GM21723 (cell line): ENCODE results near the gene PRKCE.

Experiments
- ATAC-seq: cut with Tn5 transposase; IDR thresholded peaks from one replicate; pipeline ENCODE4 v1.9.1; 2021; ENCODE audit warnings: mild to moderate bottlenecking, moderate library complexity; ENCODE audit not compliant: unreplicated experiment

PRKCE gene

DNA sequence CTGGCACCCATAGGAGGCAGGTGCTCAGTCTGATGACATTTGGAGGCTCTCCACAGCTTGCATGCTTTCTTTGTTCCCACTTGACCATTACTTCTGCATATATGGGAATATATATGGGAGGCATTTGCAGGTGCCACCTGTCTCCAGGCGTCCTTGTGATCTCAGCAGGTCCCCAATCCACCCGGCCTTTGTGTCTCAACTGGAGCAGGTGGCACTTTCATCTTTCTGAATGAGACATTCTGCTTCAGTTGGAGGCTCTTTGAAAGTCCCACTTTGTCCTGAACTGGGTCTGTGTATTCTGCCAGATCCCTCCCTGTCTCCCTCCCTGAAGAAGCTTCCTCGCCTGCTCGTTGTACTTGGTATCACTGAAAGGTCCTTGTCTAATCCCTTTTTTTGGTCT lies 327.6 kb downstream of the PRKCE start:
- no peak for ATAC-seq

- ATAC-seq, result no peak
Observed at GRCh38 chr2:45980161-45980865, 328.8 kb downstream of the PRKCE start.

GRCh38 chr2:45981384-45981930 lies 330.0 kb downstream of the PRKCE start:
- ATAC-seq, result no peak

- ATAC-seq, result no peak
Observed at GRCh38 chr2:45982096-45982495, 330.6 kb downstream of the PRKCE start.

DNA sequence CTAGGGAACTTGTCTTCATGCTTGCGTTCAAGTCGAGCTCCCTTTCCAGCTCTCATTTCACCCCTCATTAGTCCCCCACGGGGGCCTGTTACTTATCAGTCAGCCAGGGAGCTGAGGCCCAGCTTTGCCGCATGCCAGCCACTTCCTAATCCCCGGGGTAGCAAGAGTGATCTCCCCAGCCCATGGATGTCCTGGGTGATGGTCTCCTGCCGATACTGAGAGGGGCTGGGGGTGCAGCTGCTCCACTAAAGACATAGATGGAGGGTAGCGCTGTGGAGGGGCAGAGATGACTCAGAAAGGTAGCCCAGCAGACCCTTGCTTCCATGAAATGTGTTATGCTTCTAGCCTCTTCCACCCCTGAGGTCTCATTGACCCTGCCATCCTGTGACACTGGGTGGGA lies 331.7 kb downstream of the PRKCE start:
- ATAC-seq, result no peak

GRCh38 chr2:45984366-45984765 lies 332.9 kb downstream of the PRKCE start:
- ATAC-seq, result no peak

DNA sequence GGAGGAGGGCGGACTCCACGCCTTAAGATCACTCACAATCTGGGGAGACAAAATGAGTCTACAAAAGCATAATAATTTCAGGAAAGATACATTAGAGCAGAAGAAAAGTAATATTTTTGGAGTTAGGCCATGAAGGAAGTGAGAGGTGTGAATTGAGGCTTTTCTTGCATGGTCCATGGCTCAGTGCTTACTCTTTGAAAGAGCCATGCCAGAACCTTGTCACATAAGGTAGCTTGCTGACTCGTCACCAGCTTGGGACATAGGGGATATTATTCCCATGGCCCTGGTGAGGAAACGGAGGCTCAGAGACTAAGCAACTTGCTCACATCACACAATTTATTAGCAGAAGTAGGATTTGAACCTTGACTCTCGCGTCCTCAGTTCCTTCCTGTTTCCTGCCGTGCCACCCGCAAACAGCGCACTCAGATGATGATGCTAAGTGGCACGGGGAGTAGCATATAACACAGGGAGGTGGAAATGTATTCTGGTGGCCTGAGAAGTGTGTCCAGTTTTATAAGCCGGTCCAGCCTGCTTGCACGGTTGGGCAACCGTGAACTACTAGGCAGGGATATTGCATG lies 333.5 kb downstream of the PRKCE start:
- ATAC-seq, result no peak

DNA sequence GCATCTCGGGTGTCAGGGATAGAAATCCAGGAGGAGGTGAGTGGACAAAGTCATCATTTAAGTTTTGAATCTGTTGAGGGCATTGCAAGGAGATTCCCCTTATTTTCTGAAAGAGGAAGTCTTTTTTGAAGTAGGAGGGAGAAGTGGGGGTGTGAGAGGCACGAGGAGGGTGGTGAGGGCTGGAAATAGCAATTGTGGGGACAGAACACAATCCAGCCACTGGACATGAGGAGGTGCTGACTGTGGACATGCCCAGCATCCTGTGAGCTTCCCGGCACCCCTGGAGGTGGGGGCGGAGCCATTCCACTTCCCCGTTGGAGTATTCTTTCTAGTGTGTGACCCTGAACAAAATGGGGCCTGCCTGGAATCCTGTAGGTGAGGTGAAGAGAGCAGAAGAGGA lies 335.0 kb downstream of the PRKCE start:
- no peak for ATAC-seq

DNA sequence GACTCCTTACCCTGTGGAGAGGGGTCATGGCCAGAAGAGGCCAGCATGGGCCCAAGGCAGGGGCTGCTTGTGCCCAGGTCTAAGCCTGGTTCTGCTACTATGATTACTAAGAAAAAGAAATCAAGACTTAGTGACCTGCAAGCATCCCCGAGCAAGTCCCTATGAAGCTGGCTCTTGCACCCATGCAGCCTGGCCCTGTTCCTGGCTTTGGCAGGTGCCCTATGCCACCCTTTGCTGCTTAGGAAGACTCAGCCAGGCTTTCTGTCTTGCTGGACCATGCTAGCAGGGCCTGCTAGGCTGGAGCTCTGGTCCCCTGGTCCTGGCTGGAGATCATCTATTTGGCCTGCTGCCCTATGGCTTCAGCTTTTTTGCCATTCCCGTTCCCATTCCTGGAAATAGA lies 336.4 kb downstream of the PRKCE start:
- no peak for ATAC-seq

GRCh38 chr2:45988879-45989278 lies 337.4 kb downstream of the PRKCE start:
- ATAC-seq, result no peak

DNA sequence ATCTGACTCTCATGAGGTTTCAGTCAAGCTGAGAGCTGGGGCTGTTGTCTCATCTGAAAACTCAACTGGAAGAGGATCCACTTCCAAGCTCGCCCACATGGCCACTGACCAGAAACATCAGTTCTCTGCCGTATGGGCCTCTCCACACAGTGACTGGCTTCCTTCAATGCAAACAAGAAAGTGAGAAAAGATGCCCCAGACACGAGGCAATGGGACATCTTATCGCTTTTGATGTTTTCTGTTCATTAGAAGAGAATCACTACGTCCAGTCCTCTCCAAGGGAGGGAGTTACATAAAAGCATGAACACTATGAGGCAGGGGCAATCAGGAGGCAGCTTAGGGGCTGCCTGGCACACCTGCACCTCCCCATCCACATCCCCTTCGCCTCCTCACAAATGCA lies 338.7 kb downstream of the PRKCE start:
- ATAC-seq, result no peak

GRCh38 chr2:45992021-45992740 lies 340.7 kb downstream of the PRKCE start:
- ATAC-seq, result no peak

- ATAC-seq, result no peak
Observed at GRCh38 chr2:45992741-45993475, 341.4 kb downstream of the PRKCE start.

- no peak for ATAC-seq
Observed at GRCh38 chr2:45993476-45993991, 342.1 kb downstream of the PRKCE start.

DNA sequence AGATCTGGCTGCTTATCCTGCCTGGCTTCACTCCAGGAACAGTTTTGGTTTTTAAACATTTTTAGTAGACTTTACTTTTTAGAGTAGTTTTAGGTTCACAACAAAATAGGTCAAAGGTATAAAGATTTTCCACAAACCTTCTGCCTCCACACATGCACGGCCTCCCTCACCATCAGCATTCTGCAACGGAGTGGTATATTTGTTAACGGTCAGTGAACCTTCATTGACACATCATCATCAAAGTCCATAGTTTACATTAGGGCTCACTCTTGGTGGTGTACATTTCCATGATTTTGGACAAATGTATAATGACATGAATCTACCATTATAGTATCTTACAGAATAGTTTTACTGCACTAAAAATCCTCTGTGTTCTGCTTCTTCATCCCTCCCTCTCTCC lies 342.6 kb downstream of the PRKCE start:
- no peak for ATAC-seq

GRCh38 chr2:46000660-46001059 lies 349.2 kb downstream of the PRKCE start:
- no peak for ATAC-seq

GRCh38 chr2:46001290-46001689 lies 349.8 kb downstream of the PRKCE start:
- ATAC-seq, result no peak

- no peak for ATAC-seq
Observed at GRCh38 chr2:46001741-46002506, 350.4 kb downstream of the PRKCE start.

DNA sequence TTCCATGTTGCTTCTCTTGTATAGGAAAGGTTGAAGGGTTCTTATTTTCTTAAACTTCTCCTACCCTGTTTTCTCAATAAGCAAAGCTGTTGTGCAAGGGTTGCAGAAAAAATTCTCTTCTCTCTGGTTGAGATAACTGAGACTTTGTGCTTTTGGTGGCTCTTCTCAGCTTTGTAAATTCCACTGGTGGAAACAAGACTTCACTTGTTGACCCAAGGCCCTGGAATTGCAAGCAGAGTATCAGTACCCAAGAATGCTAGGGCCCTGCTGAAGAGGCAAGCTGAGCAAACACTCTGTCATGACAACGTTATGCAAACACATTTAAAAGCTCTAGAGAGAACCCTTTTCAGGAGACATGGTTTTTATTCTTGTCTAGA lies 351.0 kb downstream of the PRKCE start:
- ATAC-seq, result no peak

DNA sequence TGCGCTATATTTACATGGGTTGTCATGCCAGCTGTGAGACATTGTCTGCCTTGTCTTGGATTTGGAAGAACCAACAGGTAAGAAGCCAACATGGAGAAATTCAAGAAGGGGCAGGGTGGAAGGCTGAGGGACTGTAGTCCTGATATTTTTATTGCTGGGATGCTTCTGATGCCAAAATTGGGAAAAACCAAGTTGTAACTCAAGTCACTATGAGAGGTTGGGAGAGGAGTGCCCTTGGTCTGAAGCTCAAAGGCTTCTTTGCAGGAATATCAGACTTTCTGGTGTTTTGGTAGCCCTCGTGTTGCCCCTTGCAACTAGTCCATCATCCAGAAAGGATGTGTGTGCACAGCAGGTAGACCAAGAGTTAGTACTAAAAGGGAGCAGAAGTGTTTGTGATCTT lies 351.5 kb downstream of the PRKCE start:
- ATAC-seq, result no peak
